Effector memory CD8-positive, alpha-beta T cell (primary cell): ENCODE data around the gene SPOP.
"Not testable (repeated sequence)": the region's sequence is repeated elsewhere in the genome, so short reads cannot be mapped to it uniquely, and the experiment has no call there.

Experiments used
- ATAC-seq: fragments of 150-1000 bp; cut with Tn5 transposase; replicated peaks from 2 replicates; pipeline ENCODE4 v1.10.0; 2021; ENCODE audit warnings: mild to moderate bottlenecking, moderate library complexity
- DNase-seq, 3 experiments: peaks; one replicate each; pipeline ENCODE4 v3.0.0; 2021
- H3K27ac Mint-ChIP-seq, 2 donors: one replicate each; pipeline ENCODE4 v1.8.0; 2022; ENCODE audit warnings: mild to moderate bottlenecking in 2 of 2, mixed read lengths in 2 of 2, moderate library complexity in 2 of 2
- H3K27me3 Mint-ChIP-seq, 2 donors: one replicate each; pipeline ENCODE4 v1.8.0; 2022; ENCODE audit warnings: mixed read lengths in 2 of 2
- H3K36me3 Mint-ChIP-seq: one replicate; pipeline ENCODE4 v1.8.0; 2022; ENCODE audit warnings: mild to moderate bottlenecking, moderate library complexity, mixed read lengths; ENCODE audit not compliant: insufficient read depth
- H3K4me1 Mint-ChIP-seq, 2 donors: one replicate each; pipeline ENCODE4 v1.8.0; 2022; ENCODE audit warnings: low read depth in 2 of 2, mixed read lengths in 2 of 2
- H3K4me3 Mint-ChIP-seq, 2 donors: one replicate each; pipeline ENCODE4 v1.8.0; 2022; ENCODE audit warnings: mild to moderate bottlenecking in 2 of 2, mixed read lengths in 2 of 2, moderate library complexity in 2 of 2
- H3K9me3 Mint-ChIP-seq, 2 donors: one replicate each; pipeline ENCODE4 v1.8.0; 2022; ENCODE audit warnings: mixed read lengths in 2 of 2

Gene SPOP

GRCh38 chr17:49664706-49665211, 13.1 kb downstream of the SPOP start:
- H3K27ac Mint-ChIP-seq = no peak overlapping the region
- ATAC-seq (no peak), DNase-seq (no peak)
- H3K36me3 Mint-ChIP-seq = peaks cover 8% of the 10 kb centered on the region
- H3K4me3 Mint-ChIP-seq = no peak overlapping the region
- no peaks in the 10 kb centered on the region for H3K9me3 Mint-ChIP-seq
- no peaks in the 10 kb centered on the region for H3K27me3 Mint-ChIP-seq
- peaks cover 24 to 27% of the 10 kb centered on the region in 2 donors for H3K4me1 Mint-ChIP-seq

DNA sequence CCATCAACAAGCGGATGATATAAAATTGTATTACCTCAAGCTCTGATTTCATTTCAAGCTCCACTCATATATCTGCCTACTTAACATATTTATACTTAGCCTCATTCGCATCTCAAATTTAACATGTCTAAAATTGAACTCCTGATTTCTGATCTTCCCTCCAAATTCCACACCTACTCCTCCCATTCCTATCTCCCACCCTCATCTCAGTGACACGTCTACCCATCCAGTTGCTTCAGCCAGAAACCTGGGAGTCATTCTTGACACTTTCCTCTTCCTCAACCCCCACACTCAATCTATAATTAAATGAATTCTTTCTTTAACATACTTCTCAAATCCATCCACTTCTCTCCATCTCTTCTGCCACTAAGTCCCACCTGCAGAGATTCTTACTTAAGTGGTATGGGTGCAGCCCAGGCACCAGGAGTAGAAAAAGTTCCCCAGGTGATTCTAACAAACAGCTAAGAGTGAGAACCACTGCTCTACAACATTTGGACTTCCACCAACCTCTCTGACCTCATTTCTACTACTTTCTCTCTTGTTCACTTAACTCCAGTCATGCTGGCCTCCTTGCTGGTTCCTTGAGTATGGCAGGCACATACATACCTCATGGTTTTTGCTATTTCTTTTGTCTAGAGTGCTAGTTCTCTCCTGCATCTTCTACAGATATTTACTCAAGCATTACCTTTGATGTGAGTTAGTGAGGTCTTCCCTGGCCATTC, 18.1 kb downstream of the SPOP start:
- no peaks in the 10 kb centered on the region for H3K36me3 Mint-ChIP-seq
- no peaks in the 10 kb centered on the region for H3K9me3 Mint-ChIP-seq
- peaks cover 36 to 43% of the 10 kb centered on the region in 2 donors for H3K4me1 Mint-ChIP-seq
- no peaks in the 10 kb centered on the region for H3K27me3 Mint-ChIP-seq
- peak overlapping the region; percentile 33 to 42 for H3K27ac Mint-ChIP-seq
- DNase-seq = no peak
- H3K4me3 Mint-ChIP-seq = peak overlapping the region in 1 of 2 donors; percentile 7
- no peak for ATAC-seq

DNA sequence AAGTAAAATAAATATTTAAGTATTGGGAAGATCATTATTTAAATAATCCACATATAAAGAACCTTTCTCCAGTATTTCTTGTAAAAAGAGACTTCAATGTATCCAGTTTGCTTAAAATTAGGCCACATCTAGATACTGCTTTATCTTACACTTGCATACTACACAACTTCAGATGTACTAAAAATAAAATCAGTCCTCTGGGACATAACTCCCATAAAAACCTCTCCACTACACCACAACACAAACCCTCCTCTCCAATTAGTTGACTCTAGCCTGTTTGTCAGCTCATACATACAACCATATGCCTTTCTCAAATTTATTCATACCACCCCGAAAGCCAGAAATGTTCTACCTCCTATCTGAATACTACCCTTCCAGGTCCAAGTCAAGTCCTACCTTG, 21.6 kb downstream of the SPOP start:
- Mint-ChIP-seq H3K4me1 (peaks cover 29 to 48% of the 10 kb centered on the region in 2 donors), H3K9me3 (no peaks in the 10 kb centered on the region), H3K27ac (no peak overlapping the region)

GRCh38 chr17:49647256-49647585, 30.7 kb downstream of the SPOP start:
- Mint-ChIP-seq H3K9me3 (no peaks in the 10 kb centered on the region), H3K4me1 (peaks cover 24 to 55% of the 10 kb centered on the region in 2 donors), H3K36me3 (peaks cover 2% of the 10 kb centered on the region), H3K27ac (peak overlapping the region in 1 of 2 donors; percentile 56), H3K27me3 (no peaks in the 10 kb centered on the region), H3K4me3 (no peak overlapping the region)
- no peak for ATAC-seq
- DNase-seq = no peak

More for the DNA sequence above, 21.6 kb downstream of the SPOP start:
- H3K4me3 Mint-ChIP-seq = no peak overlapping the region
- H3K27me3 Mint-ChIP-seq = no peaks in the 10 kb centered on the region
- ATAC-seq (no peak), DNase-seq (no peak)
- H3K36me3 Mint-ChIP-seq = no peaks in the 10 kb centered on the region

- Mint-ChIP-seq H3K27ac (peak overlapping the region; percentile 26 to 74), H3K4me3 (no peak overlapping the region)
- no peak for ATAC-seq
These were observed 31.3 kb downstream of the SPOP start for GRCh38 chr17:49646391-49647255.

GRCh38 chr17:49646056-49646390, 31.9 kb downstream of the SPOP start:
- H3K36me3 Mint-ChIP-seq, H3K9me3 Mint-ChIP-seq, H3K27me3 Mint-ChIP-seq, H3K4me3 Mint-ChIP-seq, DNase-seq, ATAC-seq: not testable (repeated sequence)
- Mint-ChIP-seq H3K4me1 (peaks cover 23 to 48% of the 10 kb centered on the region in 2 donors), H3K27ac (peak overlapping the region in 1 of 2 donors; percentile 74)

More at GRCh38 chr17:49646391-49647255, 31.3 kb downstream of the SPOP start:
- no peaks in the 10 kb centered on the region for H3K27me3 Mint-ChIP-seq
- H3K36me3 Mint-ChIP-seq = peaks cover 2% of the 10 kb centered on the region
- peaks cover 24 to 53% of the 10 kb centered on the region in 2 donors for H3K4me1 Mint-ChIP-seq
- DNase-seq = no peak
- no peaks in the 10 kb centered on the region for H3K9me3 Mint-ChIP-seq

DNA sequence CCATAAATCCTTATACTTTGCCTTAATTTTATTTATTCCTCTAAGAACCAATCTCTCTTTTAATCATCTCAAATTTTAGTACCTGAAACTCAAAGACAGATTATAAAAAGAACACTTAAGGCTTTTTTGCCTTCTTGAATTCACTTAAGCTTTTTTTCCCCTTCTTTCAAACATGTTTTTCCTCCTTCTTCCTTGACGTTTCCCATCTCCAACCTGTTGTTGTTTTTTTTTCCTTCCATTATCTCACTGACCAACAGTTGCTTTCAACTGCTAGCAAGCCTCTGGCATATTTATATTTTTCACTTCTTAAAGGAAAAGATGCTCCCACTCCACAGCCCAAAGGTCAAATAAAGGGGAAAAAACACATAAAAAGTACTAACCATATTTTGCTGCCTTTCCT, 32.2 kb downstream of the SPOP start:
- H3K36me3 Mint-ChIP-seq = peaks cover 2% of the 10 kb centered on the region
- H3K4me3 Mint-ChIP-seq = no peak overlapping the region
- ATAC-seq (no peak), DNase-seq (no peak)
- peak overlapping the region in 1 of 2 donors; percentile 74 for H3K27ac Mint-ChIP-seq
- no peaks in the 10 kb centered on the region for H3K9me3 Mint-ChIP-seq
- H3K4me1 Mint-ChIP-seq = peaks cover 24 to 47% of the 10 kb centered on the region in 2 donors
- H3K27me3 Mint-ChIP-seq = no peaks in the 10 kb centered on the region

- H3K4me1 Mint-ChIP-seq = peaks cover 15 to 29% of the 10 kb centered on the region in 2 donors
These were observed 37.3 kb downstream of the SPOP start for GRCh38 chr17:49640556-49640955.

DNA sequence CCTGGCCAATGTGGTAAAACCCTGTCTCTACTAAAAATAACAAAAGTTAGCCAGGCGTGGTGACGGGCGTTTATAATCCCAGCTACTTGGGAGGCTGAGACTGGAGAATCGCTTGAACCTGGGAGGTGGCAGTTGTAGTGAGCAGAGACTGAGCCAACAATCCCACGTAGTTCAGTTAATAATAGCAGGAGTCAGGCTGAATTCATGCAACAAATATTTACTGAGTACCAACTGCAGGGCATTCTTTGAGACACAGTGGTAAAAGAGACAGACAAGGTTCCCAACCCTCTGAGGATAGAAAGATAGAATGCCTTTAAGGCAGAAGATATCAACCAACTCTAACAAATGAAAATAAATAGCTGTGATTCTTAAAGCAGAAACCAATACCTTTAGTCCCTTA, 39.1 kb downstream of the SPOP start:
- ATAC-seq = no peak
- H3K4me3 Mint-ChIP-seq = no peak overlapping the region
- H3K9me3 Mint-ChIP-seq = no peaks in the 10 kb centered on the region
- peaks cover 16% of the 10 kb centered on the region for H3K36me3 Mint-ChIP-seq
- H3K27me3 Mint-ChIP-seq = no peaks in the 10 kb centered on the region
- no peak for DNase-seq
- peaks cover 12 to 32% of the 10 kb centered on the region in 2 donors for H3K4me1 Mint-ChIP-seq
- H3K27ac Mint-ChIP-seq = no peak overlapping the region

More at GRCh38 chr17:49640556-49640955, 37.3 kb downstream of the SPOP start:
- DNase-seq (no peak), ATAC-seq (no peak)
- H3K9me3 Mint-ChIP-seq = no peaks in the 10 kb centered on the region
- peaks cover 14% of the 10 kb centered on the region for H3K36me3 Mint-ChIP-seq
- no peak overlapping the region for H3K27ac Mint-ChIP-seq
- H3K27me3 Mint-ChIP-seq = no peaks in the 10 kb centered on the region
- no peak overlapping the region for H3K4me3 Mint-ChIP-seq

DNA sequence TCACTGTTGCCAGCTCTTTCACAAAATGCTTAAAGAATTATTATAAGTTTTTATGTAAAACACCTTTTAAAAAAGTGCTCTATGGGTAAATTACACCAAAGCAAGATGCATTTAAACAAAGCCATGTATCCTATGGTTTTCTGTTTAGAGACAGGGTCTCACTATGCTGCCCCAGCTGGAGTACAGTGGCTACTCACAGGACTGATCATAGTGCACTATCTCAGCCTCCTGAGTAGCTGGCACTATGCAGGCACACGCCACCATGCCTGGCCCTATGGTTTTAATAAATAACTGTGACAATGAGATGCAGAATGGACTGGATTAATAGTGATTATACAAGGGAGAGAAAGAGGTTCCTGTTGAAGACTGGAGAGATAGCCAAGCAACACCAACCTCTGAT, 40.2 kb downstream of the SPOP start:
- no peak overlapping the region for H3K4me3 Mint-ChIP-seq
- no peak overlapping the region for H3K27ac Mint-ChIP-seq
- no peaks in the 10 kb centered on the region for H3K27me3 Mint-ChIP-seq
- peaks cover 8 to 29% of the 10 kb centered on the region in 2 donors for H3K4me1 Mint-ChIP-seq
- H3K9me3 Mint-ChIP-seq = no peaks in the 10 kb centered on the region
- no peak for DNase-seq
- peaks cover 16% of the 10 kb centered on the region for H3K36me3 Mint-ChIP-seq
- no peak for ATAC-seq

DNA sequence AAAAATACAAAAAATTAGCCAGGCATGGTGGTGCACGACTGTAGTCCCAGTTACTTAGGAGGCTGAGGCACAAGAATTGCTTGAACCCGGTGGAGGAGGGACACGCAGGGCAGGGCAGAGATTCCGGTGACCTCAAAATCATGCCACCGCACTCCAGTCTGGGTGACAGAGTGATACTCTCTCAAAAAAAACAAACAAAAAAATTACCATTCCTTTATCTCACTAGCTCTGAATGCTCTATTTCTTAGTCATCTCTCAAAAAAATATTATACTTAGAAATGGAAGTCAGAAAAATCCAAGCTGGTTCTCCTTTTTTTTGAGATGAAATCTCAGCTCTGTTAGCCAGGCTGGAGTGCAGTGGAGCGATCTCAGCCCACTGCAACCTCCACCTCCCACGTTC, 40.8 kb downstream of the SPOP start:
- H3K36me3 Mint-ChIP-seq = peaks cover 16% of the 10 kb centered on the region
- no peaks in the 10 kb centered on the region for H3K27me3 Mint-ChIP-seq
- H3K9me3 Mint-ChIP-seq = no peaks in the 10 kb centered on the region
- peaks cover 8 to 25% of the 10 kb centered on the region in 2 donors for H3K4me1 Mint-ChIP-seq
- DNase-seq (no peak), ATAC-seq (no peak)
- no peak overlapping the region for H3K27ac Mint-ChIP-seq
- no peak overlapping the region for H3K4me3 Mint-ChIP-seq

DNA sequence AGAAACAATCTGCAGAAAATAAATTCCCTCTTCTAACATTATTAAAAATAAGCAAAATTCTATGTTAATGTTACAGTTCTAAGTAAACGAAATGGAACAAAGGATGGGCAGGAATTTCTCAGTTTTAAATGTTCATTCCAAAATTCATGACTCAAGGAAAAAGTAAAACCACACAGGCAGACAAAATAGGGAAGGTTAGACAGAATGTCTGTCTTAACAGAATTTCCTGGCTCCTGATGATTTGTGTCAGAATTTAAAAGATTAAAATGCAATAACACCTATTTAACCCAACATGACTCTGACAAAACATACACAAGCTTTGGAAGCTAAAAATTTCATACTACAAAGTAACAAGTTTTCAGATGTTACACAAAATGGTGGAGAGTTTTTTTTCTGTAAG, 42.8 kb downstream of the SPOP start:
- ATAC-seq (no peak), DNase-seq (no peak)
- no peak overlapping the region for H3K27ac Mint-ChIP-seq
- peaks cover 8 to 31% of the 10 kb centered on the region in 2 donors for H3K4me1 Mint-ChIP-seq
- peaks cover 16% of the 10 kb centered on the region for H3K36me3 Mint-ChIP-seq
- no peaks in the 10 kb centered on the region for H3K9me3 Mint-ChIP-seq
- H3K27me3 Mint-ChIP-seq = no peaks in the 10 kb centered on the region
- H3K4me3 Mint-ChIP-seq = no peak overlapping the region

DNA sequence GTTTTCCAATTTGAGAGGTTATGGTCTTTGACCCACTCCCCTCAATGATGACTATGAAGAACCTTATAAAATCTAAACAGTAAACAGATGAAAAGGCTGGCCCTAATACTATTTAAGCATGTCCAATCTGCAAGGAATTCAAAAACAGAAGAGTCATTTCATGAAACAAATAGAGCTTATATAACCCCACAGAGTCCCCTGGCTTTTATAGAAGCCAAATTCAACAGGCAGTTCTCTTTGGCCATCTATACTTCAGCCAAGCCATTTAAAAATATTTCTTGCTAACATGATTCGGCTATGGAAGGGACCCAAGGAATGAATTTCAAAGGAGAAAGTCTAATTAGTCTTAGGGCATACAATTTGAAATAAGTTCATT, 43.4 kb downstream of the SPOP start:
- DNase-seq (no peak), ATAC-seq (no peak)
- Mint-ChIP-seq H3K9me3 (no peaks in the 10 kb centered on the region), H3K36me3 (peaks cover 16% of the 10 kb centered on the region), H3K27ac (peak overlapping the region in 1 of 2 donors; percentile 17), H3K27me3 (no peaks in the 10 kb centered on the region), H3K4me1 (peaks cover 10 to 37% of the 10 kb centered on the region in 2 donors), H3K4me3 (no peak overlapping the region)
